Activated CD4-positive, alpha-beta memory T cell treated with anti-CD3 and anti-CD28 coated beads, Interleukin-2, amount 10 ng/mL, durations not matched to agents 7 days and 5 days (primary cell): Measurements from ENCODE around the gene PTPRB. TPM values are rescaled to one million over a fixed set of nuclear protein-coding genes. Genes with fewer than 3 reads are reported as not detected.

ENCODE experiments used
- CTCF ChIA-PET: fragments of 350-600 bp; sonication (Branson Sonifier 250); formaldehyde crosslinking; loops from one replicate; lab custom pipeline; 2021; ENCODE audit warnings: antibody characterized with exemption, inconsistent platforms; lab: Charles Lee
- POLR2A ChIA-PET: fragments of 350-600 bp; sonication (Branson Sonifier 250); formaldehyde crosslinking; loops from one replicate; lab custom pipeline; 2021; ENCODE audit warnings: antibody characterized with exemption; lab: Charles Lee
- DNase-seq: peaks from one replicate; pipeline ENCODE4 v3.0.0-alpha.2; 2020
- H3K27ac Mint-ChIP-seq: one replicate; pipeline ENCODE4 v1.8.0; 2021; ENCODE audit warnings: mild to moderate bottlenecking, mixed read lengths
- H3K27me3 Mint-ChIP-seq: one replicate; pipeline ENCODE4 v1.8.0; 2021; ENCODE audit warnings: mixed read lengths
- H3K36me3 Mint-ChIP-seq: one replicate; pipeline ENCODE4 v1.8.0; 2021; ENCODE audit warnings: low read depth, mixed read lengths
- H3K4me1 Mint-ChIP-seq: one replicate; pipeline ENCODE4 v1.8.0; 2021; ENCODE audit warnings: mixed read lengths
- H3K4me3 Mint-ChIP-seq: one replicate; pipeline ENCODE4 v1.8.0; 2021; ENCODE audit warnings: mild to moderate bottlenecking, mixed read lengths
- H3K9me3 Mint-ChIP-seq: one replicate; pipeline ENCODE4 v1.8.0; 2021; ENCODE audit warnings: mixed read lengths
- total RNA-seq, 2 experiments: library from RNA; stranded (reverse); gene quantifications; one replicate each; pipeline ENCODE4 v1.2.3, GENCODE V29; 2021

Gene PTPRB
- total RNA-seq, 2 experiments from 2014 or later, result not detected

DNA sequence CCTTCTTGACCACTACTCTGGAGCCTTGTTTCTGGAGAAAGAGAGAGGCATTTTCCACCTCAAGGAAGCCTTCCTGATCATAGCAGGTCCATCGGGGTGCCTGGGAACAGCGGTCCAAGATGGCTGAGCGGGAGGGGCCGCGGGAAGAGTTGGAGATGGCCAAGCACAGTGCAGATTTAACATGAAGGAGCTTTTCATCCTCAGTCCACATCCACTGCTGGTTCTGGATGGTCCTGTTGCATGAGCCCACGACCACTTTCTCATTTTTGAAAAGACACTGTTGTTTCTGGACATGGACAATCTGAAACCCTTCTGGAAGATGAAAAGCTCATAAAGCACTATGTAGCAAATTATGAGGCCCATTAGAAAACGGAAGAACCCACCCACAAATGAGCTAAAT lies 1.5 kb downstream of the PTPRB start:
- CTCF ChIA-PET, result no interaction called here
- Mint-ChIP-seq H3K36me3 (no peaks in the 10 kb centered on the region), H3K9me3 (no peaks in the 10 kb centered on the region), H3K4me3 (no peak overlapping the region), H3K4me1 (no peaks in the 10 kb centered on the region), H3K27me3 (no peaks in the 10 kb centered on the region), H3K27ac (no peak overlapping the region)
- DNase-seq, result no peak
- POLR2A ChIA-PET, result no interaction called here

DNA sequence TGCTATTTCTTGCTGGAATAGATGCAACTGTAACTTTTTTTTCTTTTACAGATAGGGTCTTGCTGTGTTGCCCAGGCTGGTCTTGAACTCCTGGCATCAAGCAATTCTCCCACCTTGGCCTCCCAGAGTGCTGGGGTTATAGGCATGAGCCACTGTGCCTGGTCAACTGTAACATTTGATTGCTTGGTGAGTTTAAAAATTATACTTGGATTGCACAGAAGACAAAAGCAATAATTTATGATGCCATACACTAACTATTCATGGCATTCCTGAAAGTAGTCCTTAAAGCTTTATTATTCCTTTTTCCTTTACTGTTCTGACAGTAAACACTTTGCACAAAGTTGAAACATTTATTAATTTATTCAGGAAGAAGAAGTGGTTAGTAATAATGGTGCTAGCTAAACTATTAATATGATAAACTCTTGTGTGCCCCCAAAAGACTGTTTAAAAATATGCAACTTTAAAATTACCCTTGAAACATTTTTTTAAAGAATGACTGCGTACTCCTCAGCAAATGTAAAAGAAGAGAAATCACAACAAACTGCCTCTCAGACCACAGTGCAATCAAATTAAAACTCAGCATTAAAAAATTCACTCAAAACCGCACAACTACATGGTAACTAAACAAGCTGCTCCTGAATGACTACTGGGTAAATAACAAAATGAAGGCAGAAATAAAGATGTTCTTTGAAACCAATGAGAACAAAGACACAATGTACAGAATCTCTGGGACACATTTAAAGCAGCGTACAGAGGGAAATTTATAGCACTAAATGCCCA lies 8.3 kb downstream of the PTPRB start:
- Mint-ChIP-seq H3K36me3 (no peaks in the 10 kb centered on the region), H3K27me3 (no peaks in the 10 kb centered on the region), H3K9me3 (no peaks in the 10 kb centered on the region), H3K4me3 (no peak overlapping the region), H3K4me1 (no peaks in the 10 kb centered on the region), H3K27ac (no peak overlapping the region)
- ChIA-PET POLR2A (no interaction called here), CTCF (no interaction called here)
- DNase-seq, result no peak

DNA sequence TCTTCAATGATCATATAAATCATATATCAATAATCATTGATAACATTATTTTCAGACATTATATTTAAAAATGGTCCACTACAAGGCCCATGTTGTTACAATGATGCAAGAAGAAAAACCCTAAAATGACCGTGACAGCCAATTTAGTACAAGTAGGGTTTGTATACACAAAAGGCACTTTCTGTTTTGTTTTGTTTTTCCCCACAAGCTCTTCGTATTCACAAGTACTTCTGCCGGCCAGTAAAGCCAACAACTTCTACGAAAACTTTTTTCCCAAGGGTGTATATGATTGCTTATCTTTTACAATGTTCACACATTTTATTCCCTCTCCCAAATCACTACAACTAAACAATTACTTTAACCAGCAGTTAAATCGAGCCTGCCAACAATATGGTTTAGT lies 9.6 kb downstream of the PTPRB start:
- ChIA-PET CTCF (interaction anchor here (0.6 kb wide), 1 partner anchor 744 kb away, joined by 4 read pairs; no protein-coding TSS in a partner anchor), POLR2A (no interaction called here)
- Mint-ChIP-seq H3K9me3 (no peaks in the 10 kb centered on the region), H3K4me1 (no peaks in the 10 kb centered on the region), H3K27me3 (no peaks in the 10 kb centered on the region), H3K4me3 (no peak overlapping the region), H3K27ac (no peak overlapping the region), H3K36me3 (no peaks in the 10 kb centered on the region)
- no peak for DNase-seq

DNA sequence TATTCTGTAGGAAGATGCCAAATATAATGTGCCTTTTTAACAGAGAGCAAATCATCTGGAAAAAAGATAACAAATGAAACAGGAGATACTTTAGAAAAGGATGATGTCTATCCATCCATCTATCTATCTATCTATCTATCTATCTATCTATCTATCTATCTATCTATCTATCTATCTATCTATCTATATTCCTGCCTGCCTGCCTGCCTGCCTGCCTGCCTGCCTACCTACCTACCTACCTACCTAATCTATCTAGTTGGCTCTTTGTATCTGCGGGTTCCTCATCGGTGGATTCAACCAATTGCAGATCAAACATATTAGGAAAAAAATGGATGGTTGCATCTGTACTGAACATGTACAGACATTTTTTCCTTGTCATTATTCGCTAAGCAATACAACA lies 11.0 kb downstream of the PTPRB start:
- no peaks in the 10 kb centered on the region for H3K36me3 Mint-ChIP-seq

DNA sequence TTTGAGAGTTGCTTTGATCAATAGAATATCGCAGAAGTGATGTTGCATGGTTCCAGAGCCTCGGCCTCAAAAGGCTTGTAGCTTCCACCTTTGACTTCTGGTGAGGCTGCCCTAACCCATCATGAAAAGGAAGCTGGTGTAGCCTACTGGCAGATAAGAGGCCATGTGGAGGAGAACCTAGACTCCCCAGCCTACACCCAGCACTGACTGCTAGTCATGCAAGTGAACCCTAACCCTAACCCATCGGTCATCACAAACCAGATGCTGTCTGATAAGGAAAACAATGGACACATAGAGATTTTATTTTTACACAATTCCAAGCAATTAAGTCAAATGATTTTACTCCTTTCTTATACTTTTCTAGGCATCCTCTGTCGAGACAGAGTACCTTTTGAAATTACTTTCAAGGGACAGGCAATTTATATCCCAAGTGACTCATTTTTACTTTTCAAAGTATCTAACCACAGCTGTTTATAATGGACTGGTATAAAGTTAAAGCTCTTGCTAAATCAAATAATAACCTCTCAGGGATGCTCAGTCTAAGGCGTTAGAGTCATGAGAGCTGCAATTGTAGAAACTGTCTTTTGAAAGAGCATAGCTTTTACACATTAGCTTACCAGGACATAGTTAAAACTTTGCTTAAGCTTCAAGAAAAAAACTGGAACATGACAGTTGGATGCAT lies 17.6 kb downstream of the PTPRB start:
- ChIA-PET POLR2A (no interaction called here), CTCF (no interaction called here)
- H3K4me1 Mint-ChIP-seq, result no peaks in the 10 kb centered on the region
- H3K27ac Mint-ChIP-seq, result no peak overlapping the region
- H3K27me3 Mint-ChIP-seq, result peaks cover 4% of the 10 kb centered on the region
- no peaks in the 10 kb centered on the region for H3K36me3 Mint-ChIP-seq
- no peak for DNase-seq
- H3K4me3 Mint-ChIP-seq, result no peak overlapping the region
- no peaks in the 10 kb centered on the region for H3K9me3 Mint-ChIP-seq

More for the DNA sequence above, 11.0 kb downstream of the PTPRB start:
- DNase-seq, result no peak
- Mint-ChIP-seq H3K27me3 (no peaks in the 10 kb centered on the region), H3K4me3 (no peak overlapping the region), H3K9me3 (no peaks in the 10 kb centered on the region), H3K27ac (no peak overlapping the region), H3K4me1 (no peaks in the 10 kb centered on the region)
- ChIA-PET POLR2A (no interaction called here), CTCF (no interaction called here)

DNA sequence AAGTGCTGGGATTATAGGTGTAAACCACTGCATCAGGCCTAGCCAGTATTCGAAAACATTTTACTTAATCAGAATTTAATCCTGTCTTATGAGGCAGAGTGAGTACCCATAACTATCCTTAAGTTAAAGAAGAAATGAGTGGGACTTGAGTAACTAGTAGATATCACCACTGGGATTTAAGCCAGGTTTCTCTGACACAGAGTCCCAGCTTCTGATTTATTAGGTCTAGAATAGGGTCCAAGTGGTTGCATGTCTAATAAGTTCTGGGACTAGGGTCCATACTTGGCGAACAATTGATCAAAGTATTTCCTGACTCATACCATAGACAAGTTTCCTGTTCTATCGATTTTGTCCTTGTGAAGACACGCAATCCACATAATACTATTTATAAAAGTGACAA lies 18.9 kb downstream of the PTPRB start:
- H3K4me1 Mint-ChIP-seq, result no peaks in the 10 kb centered on the region
- CTCF ChIA-PET, result no interaction called here
- no peak overlapping the region for H3K4me3 Mint-ChIP-seq
- peaks cover 5% of the 10 kb centered on the region for H3K27me3 Mint-ChIP-seq
- H3K9me3 Mint-ChIP-seq, result no peaks in the 10 kb centered on the region
- DNase-seq, result no peak
- H3K36me3 Mint-ChIP-seq, result no peaks in the 10 kb centered on the region
- POLR2A ChIA-PET, result no interaction called here
- H3K27ac Mint-ChIP-seq, result no peak overlapping the region

DNA sequence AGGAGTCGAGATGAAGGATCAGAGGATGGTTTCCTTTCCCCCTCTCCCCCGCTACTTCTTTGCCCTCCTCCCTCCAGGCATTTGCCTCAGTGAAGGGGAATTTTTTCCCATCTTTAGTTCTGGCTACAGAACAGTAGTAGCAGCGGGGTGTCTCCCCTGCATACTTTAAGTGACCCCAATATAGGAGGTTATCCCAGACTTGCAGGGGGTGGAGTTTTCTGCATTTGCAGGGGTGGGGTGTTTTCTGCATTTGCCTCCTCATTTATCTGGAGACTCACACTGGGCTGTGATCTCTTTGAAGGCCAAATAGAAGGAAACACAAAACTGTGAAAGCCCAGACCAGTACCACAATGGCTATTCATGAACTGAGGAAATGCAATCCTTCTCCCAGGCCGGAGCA lies 19.8 kb downstream of the PTPRB start:
- POLR2A ChIA-PET, result no interaction called here
- Mint-ChIP-seq H3K4me3 (no peak overlapping the region), H3K27ac (no peak overlapping the region), H3K4me1 (no peaks in the 10 kb centered on the region), H3K27me3 (peaks cover 5% of the 10 kb centered on the region), H3K9me3 (no peaks in the 10 kb centered on the region), H3K36me3 (no peaks in the 10 kb centered on the region)
- CTCF ChIA-PET, result no interaction called here
- no peak for DNase-seq

DNA sequence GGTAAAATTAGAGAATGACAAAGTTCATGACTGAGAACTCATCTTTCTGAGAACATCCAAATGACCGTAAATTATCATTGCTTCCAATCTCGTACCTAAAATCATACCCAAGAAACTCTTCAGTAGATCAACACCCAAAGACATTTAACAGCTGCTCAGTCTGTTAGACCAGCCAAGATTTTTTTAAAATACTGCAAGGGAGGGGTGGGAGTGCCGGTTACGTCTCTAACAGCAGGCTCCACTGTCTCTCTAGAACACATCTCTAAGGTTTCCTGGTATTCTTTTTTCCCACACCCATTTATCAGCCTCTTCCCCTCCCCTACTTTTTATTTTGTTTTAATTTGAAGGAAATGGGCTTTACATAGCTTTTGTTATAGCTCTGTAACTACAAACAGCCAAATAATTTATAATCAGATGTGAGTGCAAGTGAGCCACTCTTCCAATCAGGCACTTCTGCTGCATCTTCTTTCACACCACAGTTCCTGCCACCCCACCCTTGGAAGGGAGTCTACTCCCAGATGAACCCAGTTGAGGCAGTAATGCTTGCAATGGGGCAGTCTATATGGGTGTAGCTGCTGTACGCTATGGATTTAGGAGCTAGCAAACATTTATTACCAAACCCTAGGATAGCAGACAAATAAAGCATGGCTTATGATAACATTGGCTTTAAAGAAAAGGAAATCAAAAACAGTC lies 21.9 kb downstream of the PTPRB start:
- Mint-ChIP-seq H3K4me1 (peaks cover 3% of the 10 kb centered on the region), H3K36me3 (no peaks in the 10 kb centered on the region), H3K4me3 (no peak overlapping the region), H3K9me3 (no peaks in the 10 kb centered on the region), H3K27ac (no peak overlapping the region), H3K27me3 (peaks cover 17% of the 10 kb centered on the region)
- ChIA-PET POLR2A (no interaction called here), CTCF (no interaction called here)
- no peak for DNase-seq

DNA sequence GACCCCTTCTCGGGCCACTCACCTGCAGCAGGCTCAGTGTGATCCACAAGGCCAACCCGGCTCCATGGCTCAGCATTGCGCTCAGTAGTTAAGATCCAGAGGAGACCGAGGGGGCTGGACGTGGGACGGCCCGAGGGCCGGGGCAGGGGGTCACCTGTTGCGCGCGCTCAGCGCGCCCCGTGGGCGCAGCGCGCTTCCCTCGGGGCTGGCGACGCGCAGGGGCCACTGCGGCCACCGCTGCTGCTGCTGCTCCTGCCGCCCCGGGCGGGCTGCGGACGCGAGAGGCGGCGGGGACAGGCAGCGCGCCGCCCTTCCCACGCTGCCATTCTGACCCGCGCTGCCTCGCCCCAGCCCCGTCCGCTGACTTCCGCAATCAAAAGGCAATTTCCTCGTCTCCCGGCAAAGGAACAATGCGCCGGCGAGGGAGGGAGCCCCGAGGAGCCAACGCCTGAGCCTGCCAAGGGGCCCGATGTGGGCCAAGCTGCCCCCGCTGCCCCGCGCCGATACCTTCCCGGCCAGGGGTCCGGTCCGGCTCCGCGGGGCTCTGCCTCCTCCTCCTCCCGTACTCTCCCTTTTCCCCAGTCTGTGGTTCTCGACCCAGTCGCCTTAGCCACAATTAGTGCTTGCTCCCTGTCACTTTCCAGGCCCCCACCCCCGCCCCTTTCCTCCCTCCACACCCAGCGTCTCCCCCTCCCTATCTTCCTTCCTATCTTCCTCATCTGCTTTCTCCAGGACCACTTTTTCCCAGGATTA lies 27.3 kb downstream of the PTPRB start:
- H3K27ac Mint-ChIP-seq, result no peak overlapping the region
- no peaks in the 10 kb centered on the region for H3K9me3 Mint-ChIP-seq
- no peaks in the 10 kb centered on the region for H3K36me3 Mint-ChIP-seq
- no peak overlapping the region for H3K4me3 Mint-ChIP-seq
- no peak for DNase-seq
- peaks cover 43% of the 10 kb centered on the region for H3K27me3 Mint-ChIP-seq
- peaks cover 4% of the 10 kb centered on the region for H3K4me1 Mint-ChIP-seq
- ChIA-PET POLR2A (no interaction called here), CTCF (no interaction called here)

DNA sequence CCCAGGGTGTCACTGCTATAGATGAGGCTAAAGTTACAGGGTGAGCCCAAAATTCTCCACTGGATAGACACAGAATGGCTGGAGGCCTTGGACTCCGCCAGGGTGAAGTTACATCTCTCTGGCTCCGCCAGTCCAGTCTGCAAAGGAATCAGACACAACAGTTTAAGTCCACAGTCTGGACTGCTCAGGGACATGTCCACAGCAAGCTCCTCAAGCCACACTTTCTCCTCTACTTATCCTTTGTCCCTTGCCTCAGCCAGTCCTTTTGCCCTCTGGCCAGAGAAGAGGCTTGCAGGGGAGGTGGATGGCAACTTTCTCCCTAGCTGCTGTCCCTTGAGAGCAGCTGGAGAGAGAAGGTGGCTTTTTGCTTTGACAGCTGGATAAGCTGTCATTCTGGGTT lies 28.0 kb downstream of the PTPRB start:
- peaks cover 4% of the 10 kb centered on the region for H3K4me1 Mint-ChIP-seq
- no peaks in the 10 kb centered on the region for H3K36me3 Mint-ChIP-seq
- ChIA-PET POLR2A (no interaction called here), CTCF (no interaction called here)
- no peak overlapping the region for H3K4me3 Mint-ChIP-seq
- DNase-seq, result no peak
- H3K27me3 Mint-ChIP-seq, result peaks cover 40% of the 10 kb centered on the region
- H3K27ac Mint-ChIP-seq, result no peak overlapping the region
- no peaks in the 10 kb centered on the region for H3K9me3 Mint-ChIP-seq

DNA sequence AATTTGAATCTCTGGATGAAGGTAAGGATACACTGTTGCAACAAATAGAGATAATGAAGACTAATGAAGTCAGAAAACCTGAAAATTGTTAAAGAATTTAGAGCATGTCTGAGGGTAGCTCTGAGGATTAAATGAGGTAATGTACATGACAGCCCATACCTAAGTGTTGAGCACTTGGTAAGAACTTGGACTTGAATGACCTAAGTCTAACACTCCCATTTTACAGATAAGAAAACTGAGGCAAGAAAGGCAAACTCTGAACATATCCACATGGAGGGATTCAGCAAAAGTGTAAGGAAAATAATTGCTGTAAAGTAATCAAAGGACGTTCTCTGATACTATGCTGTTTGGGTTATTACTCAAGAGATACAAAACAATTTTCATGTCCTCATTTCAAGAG lies 29.0 kb downstream of the PTPRB start:
- Mint-ChIP-seq H3K27me3 (peaks cover 40% of the 10 kb centered on the region), H3K36me3 (no peaks in the 10 kb centered on the region), H3K9me3 (no peaks in the 10 kb centered on the region), H3K4me1 (peaks cover 4% of the 10 kb centered on the region), H3K4me3 (no peak overlapping the region), H3K27ac (no peak overlapping the region)
- POLR2A ChIA-PET, result no interaction called here
- CTCF ChIA-PET, result no interaction called here
- no peak for DNase-seq

DNA sequence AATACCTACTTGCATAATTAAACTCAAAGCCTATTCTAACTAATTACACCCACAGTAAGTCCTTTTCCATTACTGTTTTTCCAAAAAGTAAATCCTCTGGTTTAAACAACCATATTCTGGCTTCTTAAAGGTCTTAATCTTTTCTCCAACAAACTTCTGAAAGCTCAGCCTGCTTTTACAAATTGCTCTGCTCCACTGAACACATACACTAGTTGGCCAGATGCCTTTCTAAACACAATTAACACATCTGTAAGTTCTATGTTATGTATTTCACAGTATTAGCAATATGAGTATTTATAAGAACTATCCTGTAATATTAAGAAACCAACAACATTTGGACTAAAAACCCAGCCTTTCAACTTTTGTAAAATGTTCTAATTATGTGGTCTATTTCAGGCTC lies 30.1 kb downstream of the PTPRB start:
- Mint-ChIP-seq H3K36me3 (no peaks in the 10 kb centered on the region), H3K27ac (no peak overlapping the region), H3K9me3 (no peaks in the 10 kb centered on the region), H3K4me1 (peaks cover 4% of the 10 kb centered on the region), H3K4me3 (no peak overlapping the region), H3K27me3 (peaks cover 39% of the 10 kb centered on the region)
- ChIA-PET CTCF (no interaction called here), POLR2A (no interaction called here)
- DNase-seq, result no peak

DNA sequence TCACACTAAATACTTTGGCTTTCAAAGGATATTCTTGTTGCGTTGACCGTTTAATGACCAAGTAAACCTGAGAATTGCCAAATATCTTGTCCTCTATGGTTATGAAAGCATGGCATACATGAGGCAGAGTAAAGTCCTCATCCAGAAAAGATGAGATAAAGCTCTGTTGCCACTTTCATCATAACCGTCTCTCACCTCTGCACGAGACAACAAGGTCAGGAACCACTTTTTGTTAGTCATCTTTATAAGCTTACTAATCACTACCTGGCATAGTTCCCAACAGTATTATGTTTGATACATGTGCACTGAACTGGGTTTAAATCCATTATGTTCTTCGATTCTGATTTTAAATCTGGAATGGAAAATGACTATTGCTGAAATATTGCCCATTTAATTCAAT lies 31.3 kb downstream of the PTPRB start:
- Mint-ChIP-seq H3K27ac (no peak overlapping the region), H3K36me3 (no peaks in the 10 kb centered on the region), H3K4me1 (peaks cover 4% of the 10 kb centered on the region), H3K27me3 (peaks cover 34% of the 10 kb centered on the region), H3K9me3 (no peaks in the 10 kb centered on the region), H3K4me3 (no peak overlapping the region)
- ChIA-PET POLR2A (no interaction called here), CTCF (no interaction called here)
- no peak for DNase-seq
